ENCODE results near the gene BTBD9.

Gene BTBD9

DNA sequence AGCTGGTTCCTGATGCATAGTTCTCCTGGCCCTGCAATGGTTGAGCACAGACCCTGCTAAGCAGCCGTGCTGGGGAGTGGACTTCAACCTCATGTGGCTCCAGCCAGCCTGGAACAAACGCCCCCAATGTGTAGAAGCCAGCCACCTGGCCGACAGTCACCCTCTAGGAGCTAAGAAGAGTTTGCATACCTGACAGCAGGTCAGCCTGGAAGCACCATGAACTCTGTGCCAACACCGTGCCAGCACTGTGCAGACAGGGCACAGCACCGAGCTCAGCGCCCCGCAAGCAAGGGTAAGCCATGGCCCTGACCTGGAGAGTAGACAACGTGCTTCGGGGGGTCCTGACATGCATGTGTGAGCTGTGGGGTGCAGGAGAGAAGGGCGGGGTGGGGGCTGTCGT, 463.9 kb downstream of the BTBD9 start:
- TF ChIP-seq, protein P1, sequence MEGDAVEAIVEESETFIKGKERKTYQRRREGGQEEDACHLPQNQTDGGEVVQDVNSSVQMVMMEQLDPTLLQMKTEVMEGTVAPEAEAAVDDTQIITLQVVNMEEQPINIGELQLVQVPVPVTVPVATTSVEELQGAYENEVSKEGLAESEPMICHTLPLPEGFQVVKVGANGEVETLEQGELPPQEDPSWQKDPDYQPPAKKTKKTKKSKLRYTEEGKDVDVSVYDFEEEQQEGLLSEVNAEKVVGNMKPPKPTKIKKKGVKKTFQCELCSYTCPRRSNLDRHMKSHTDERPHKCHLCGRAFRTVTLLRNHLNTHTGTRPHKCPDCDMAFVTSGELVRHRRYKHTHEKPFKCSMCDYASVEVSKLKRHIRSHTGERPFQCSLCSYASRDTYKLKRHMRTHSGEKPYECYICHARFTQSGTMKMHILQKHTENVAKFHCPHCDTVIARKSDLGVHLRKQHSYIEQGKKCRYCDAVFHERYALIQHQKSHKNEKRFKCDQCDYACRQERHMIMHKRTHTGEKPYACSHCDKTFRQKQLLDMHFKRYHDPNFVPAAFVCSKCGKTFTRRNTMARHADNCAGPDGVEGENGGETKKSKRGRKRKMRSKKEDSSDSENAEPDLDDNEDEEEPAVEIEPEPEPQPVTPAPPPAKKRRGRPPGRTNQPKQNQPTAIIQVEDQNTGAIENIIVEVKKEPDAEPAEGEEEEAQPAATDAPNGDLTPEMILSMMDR (IDR thresholded peaks at IDR 0.05; ENCODE audit: control extremely low read depth, extremely low read depth, low read depth, missing control alignments) = no peak
- CTCF ChIA-PET = interaction anchor here (1.4 kb wide), 1 partner anchor 11 kb away, joined by 3 read pairs; no protein-coding TSS in a partner anchor
- DNase-seq (ENCODE audit: extremely low spot score) = no peak
- POLR2A ChIA-PET = no interaction called here

DNA sequence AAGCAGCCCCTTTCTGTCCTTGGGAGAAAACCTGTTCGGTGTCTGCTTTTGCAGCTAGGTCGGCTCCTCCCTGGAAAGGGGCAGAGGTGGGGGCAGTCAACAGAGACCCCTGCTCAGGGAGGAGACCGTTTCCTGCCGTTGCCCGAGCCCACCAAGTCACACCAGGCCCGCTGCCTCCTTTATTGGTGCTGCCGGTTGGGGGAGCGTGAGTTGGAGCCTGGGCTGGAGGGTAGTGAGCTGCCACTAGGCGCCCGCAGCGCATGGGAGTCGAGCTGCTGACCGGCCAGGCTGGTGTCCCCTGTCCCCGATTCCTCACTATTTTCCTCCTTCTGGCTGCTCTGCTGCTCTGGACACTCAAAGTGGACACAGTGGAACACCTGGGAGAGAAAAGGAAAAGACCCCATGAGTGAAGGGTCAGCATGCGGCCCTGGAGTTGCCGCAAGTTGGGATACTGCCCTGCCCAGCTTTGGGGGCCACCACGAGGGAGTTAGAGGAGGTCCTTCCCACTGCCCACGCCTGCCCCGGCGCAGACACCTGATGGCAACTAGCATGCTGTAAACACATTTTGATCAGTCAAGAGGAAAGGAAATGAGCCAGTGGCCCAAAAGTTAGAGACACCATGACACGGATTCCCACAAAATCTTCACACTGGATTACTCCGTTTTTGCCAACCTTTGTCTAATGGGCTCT, 464.8 kb downstream of the BTBD9 start:
- TF ChIP-seq, protein P1 (IDR thresholded peaks at IDR 0.05; ENCODE audit: control extremely low read depth, extremely low read depth, low read depth, missing control alignments) = no peak
- no peak for DNase-seq (ENCODE audit: extremely low spot score)
- ChIA-PET CTCF (no interaction called here), POLR2A (no interaction called here)

DNA sequence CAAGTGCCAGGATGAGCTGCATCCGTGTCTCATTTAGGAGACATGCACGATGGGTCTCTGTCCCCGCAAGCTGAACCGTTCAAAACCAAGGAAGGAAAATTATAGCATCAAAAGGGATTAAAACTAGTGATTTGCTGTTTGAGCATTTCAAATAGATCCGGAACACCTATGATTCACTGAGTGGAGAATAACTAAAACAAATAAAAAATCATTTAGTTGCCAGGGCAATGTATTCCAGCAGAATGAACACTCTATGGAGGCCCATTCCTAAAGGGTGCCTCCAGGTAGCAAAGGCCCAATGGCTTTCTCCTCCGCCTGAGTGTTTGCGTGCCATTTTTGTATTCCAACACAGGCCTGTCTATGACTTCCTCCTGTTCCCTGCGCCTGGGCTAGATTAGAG, 465.4 kb downstream of the BTBD9 start:
- ChIA-PET POLR2A (no interaction called here), CTCF (no interaction called here)
- TF ChIP-seq, protein P1 (IDR thresholded peaks at IDR 0.05; ENCODE audit: control extremely low read depth, extremely low read depth, low read depth, missing control alignments) = no peak
- DNase-seq (ENCODE audit: extremely low spot score) = no peak

DNA sequence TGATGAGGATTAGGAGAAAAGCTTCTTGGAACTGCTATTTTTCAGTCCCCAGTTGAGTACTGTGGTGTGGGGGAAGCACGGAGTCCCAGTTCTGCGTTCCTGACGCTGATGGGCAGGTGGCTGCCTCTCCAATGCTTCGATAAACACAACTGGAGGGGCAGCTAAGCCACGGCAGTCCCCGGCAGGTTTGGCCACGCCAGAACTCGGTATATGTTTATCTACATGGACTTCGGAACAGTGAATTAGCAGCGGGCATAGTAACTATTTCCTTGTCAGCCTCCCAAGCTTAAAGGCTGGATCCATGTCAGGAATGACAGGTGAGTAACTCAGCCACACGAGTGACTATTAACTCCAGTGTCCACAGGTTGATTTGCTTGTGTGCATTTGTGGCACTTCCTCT, 465.8 kb downstream of the BTBD9 start:
- no peak for DNase-seq (ENCODE audit: extremely low spot score)
- CTCF ChIA-PET = no interaction called here
- POLR2A ChIA-PET = no interaction called here
- TF ChIP-seq, protein P1 (IDR thresholded peaks at IDR 0.05; ENCODE audit: control extremely low read depth, extremely low read depth, low read depth, missing control alignments) = no peak

DNA sequence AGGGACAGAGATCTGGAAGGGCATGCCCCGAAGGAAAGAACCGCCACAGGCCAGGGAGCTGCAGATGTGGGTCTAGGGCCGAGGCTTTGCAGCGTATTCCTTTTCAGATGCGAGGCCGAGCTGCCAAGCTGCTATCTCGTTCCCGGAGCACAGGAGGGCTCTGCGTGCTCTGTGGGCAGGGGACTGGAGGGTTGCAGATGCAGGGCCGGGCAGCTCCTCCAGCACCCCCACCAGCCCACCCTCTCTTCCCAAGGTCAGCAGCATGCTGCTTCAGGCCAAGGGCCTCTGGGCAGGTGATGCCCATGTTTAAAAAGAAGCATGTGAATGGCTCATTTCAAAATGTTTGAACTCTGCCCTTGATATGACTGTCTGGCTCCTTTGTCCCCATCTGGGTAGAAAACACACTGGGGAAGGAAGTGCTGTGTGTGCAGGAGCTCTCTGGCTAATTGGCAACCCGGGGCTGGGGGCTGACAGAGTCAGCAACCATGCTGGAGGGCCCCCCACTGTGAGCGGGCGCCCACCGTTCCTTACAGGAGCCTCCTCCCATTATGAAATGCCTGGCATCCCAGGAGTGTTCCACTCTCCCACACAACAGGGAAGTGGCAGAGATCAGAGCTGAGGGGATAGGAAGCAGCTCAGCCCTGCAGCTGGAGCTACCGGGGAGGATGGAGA, 466.9 kb downstream of the BTBD9 start:
- POLR2A ChIA-PET = no interaction called here
- CTCF ChIA-PET = interaction anchor here (1.1 kb wide), 1 partner anchor 321 kb away, joined by 3 read pairs; no protein-coding TSS in a partner anchor
- TF ChIP-seq, protein P1 (IDR thresholded peaks at IDR 0.05; ENCODE audit: control extremely low read depth, extremely low read depth, low read depth, missing control alignments) = no peak
- DNase-seq (ENCODE audit: extremely low spot score) = no peak

DNA sequence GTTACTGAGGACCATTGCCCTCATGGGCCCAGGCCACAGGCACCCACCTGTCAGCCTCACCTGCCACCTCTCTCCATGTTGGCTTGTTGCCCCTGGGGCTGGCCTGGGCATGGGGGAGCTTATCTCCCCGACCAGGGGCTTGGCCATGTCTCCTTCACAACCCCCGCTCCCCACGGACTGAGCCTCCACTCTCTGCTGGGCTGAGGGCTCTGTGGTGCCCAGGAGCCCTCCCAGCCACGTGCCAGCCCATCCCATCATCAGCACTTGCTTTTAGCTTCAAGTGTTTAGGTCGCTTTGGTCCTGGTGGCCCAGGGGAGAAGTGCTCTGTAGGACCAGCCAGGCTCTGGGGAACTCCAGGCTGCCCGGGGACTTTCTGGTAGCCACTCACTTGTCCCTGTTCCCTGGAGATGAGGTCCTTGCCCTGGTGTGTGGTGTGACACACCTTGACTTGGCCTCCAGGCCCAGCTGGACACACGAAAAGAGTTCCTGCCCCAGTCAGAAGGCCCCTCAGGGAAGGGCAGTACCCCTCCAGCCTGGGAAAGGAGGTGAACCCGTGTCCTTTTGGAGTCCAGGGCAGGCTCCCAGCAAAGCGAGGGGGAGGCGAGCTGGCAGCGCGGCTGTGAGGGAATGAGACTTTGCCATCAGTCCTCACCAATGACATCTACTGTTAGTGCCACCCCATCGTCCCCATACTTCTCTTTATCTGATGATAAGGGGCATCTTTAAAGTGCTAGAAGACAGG, 467.6 kb downstream of the BTBD9 start:
- ChIA-PET CTCF (interaction anchor here (1.1 kb wide), 1 partner anchor 322 kb away, joined by 3 read pairs; no protein-coding TSS in a partner anchor), POLR2A (no interaction called here)
- DNase-seq (ENCODE audit: extremely low spot score) = no peak
- TF ChIP-seq, protein P1 (IDR thresholded peaks at IDR 0.05; ENCODE audit: control extremely low read depth, extremely low read depth, low read depth, missing control alignments) = no peak

Measured in GM10248 (cell line).